Pancreas (tissue), 10 donors: ENCODE results near the gene HTRA1. TPM values are rescaled to one million over a fixed set of nuclear protein-coding genes. Genes with fewer than 3 reads are reported as not detected.

Source experiments
- ATAC-seq, 4 donors: fragments of 200-7000 bp; cut with Tn5 transposase; one replicate each; pipeline versions ENCODE4 v1.8.0 to v1.9.1; 2020; ENCODE audit warnings: mild to moderate bottlenecking in 4 of 4, moderate library complexity in 4 of 4
- DNase-seq, 6 donors: peaks; one replicate each; pipeline ENCODE4 v3.0.0-alpha.2; 2020
- FAIRE-seq: peaks from 2 replicates; lab custom pipeline; 2012; peaks lifted over from hg19 to GRCh38; lab: Jason Lieb, UNC
- H3K27ac ChIP-seq, 4 donors: fragments of 200-600 bp; sonication (generic); 1 replicate in 3 of 4; 2 replicates in 1 of 4; pipeline versions ENCODE4 v1.5.0 to v1.8.0; 2020
- H3K27me3 ChIP-seq, 4 donors: fragments of 200-600 bp; one replicate each; pipeline ENCODE4 v1.8.0; 2021
- H3K36me3 ChIP-seq, 3 donors: fragments of 200-600 bp; sonication (generic) in 1 of 3; one replicate each; pipeline versions ENCODE4 v1.5.0 to v1.8.0; 2020 to 2021
- H3K4me1 ChIP-seq, 3 donors: fragments of 200-600 bp; one replicate each; pipeline ENCODE4 v1.8.0; 2021
- H3K4me3 ChIP-seq, 4 donors: fragments of 200-600 bp; sonication (generic) in 2 of 4; one replicate each; pipeline versions ENCODE4 v1.5.0 to v1.8.0; 2020 to 2021
- H3K9me3 ChIP-seq, 4 donors: fragments of 200-600 bp; one replicate each; pipeline ENCODE4 v1.8.0; 2021
- WGBS, 2 donors: extraction: QIAGEN DNeasy Blood & Tissue Kit; methylation state at CpG; one replicate each; pipeline ENCODE4 v1.1.7; 2013; 5-methylcytosine and 5-hydroxymethylcytosine counted together
- intact Hi-C, 3 donors: fragments of 100-400 bp; cut with DNase I; formaldehyde crosslinking; loops; one replicate each; pipeline versions ENCODE4 v1.11.1 to v1.14.2; 2022
- polyA plus RNA-seq, 2 donors: library from polyadenylated mRNA; stranded (reverse); fragments of 200-250 nt; gene quantifications; one replicate each; pipeline ENCODE4 v1.2.3, GENCODE V29; 2013
- total RNA-seq, 6 donors: library from RNA; stranded (reverse); fragmentation: NEBNext Ultra II Directional in 4 of 6; extraction: Animal tissue kit (Norgen Biotek cat#: 25700) in 4 of 6; gene quantifications; one replicate each; pipeline versions ENCODE4 v1.2.1 to v1.2.4, GENCODE V29; 2021 to 2023
- TF ChIP-seq, protein P1 (sequence below), 4 donors: fragments of 200-600 bp; sonication (generic) in 3 of 4; IDR thresholded peaks; one replicate each; pipeline versions ENCODE4 v1.5.0 to v1.8.0; 2021; ENCODE audit warnings: antibody characterized with exemption in 4 of 4
- donor health status: healthy with polysubstance abuse.
- donor health status: DM: no; HTN: no; CAD: no; lungs with moderate emphysema.
- donor health status: DM: no; HTN: no; CAD: no.
- donor health status: control.
- donor health status: control.
- donor health status: Bipolar disorder and iron deficiency.
- donor health status: DM: yes; HTN: yes; CAD: no.
- donor health status: DM: no; HTN: no; CAD: no.
- donor health status: DM: no; HTN: no; CAD: no.
- donor health status: DM: yes; HTN: yes; CAD: no.

The HTRA1 gene
- total and polyA plus RNA-seq, 8 donors: 10.4 to 83.0 (median 20.8) TPM

DNA sequence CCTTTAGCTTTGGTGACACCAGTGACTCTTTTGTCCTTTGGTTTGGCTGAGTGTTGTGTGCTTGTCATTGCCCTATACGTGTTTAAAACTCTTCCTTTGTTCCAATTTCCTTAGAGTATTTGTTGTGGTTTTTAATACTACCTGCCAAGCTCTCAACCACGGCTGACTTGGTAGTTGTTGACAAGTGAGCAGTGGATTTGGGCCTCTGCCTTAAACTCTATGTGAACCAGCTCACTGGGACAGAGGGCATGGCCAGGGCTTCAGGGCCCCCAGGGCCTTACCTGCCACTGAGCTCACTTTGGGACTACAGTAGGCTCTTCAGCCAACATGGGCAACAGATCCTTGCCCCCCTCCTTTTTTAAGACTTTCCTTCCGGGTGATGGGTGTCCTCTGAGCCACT, 89.6 kb downstream of the HTRA1 start:
- TF ChIP-seq, protein P1, sequence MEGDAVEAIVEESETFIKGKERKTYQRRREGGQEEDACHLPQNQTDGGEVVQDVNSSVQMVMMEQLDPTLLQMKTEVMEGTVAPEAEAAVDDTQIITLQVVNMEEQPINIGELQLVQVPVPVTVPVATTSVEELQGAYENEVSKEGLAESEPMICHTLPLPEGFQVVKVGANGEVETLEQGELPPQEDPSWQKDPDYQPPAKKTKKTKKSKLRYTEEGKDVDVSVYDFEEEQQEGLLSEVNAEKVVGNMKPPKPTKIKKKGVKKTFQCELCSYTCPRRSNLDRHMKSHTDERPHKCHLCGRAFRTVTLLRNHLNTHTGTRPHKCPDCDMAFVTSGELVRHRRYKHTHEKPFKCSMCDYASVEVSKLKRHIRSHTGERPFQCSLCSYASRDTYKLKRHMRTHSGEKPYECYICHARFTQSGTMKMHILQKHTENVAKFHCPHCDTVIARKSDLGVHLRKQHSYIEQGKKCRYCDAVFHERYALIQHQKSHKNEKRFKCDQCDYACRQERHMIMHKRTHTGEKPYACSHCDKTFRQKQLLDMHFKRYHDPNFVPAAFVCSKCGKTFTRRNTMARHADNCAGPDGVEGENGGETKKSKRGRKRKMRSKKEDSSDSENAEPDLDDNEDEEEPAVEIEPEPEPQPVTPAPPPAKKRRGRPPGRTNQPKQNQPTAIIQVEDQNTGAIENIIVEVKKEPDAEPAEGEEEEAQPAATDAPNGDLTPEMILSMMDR (IDR thresholded peaks at IDR 0.05): no peak
- ATAC-seq: peak in 1 of 4 donors; percentile 13
- Histone ChIP-seq H3K36me3 (no peaks in the 10 kb centered on the region), H3K4me3 (no peak overlapping the region), H3K27ac (no peak overlapping the region), H3K27me3 (no peaks in the 10 kb centered on the region), H3K4me1 (no peaks in the 10 kb centered on the region), H3K9me3 (no peaks in the 10 kb centered on the region)
- intact Hi-C loops: no loop called here
- 68 to 76% methylated on average over 3 of the region's 3 CpGs for WGBS, 2 donors
- no peak for FAIRE-seq
- no peak for DNase-seq

- H3K4me3 ChIP-seq: no peak overlapping the region
- FAIRE-seq (no peak), DNase-seq (no peak), ATAC-seq (no peak)
- H3K36me3 ChIP-seq: no peaks in the 10 kb centered on the region
- no peak overlapping the region for H3K27ac ChIP-seq
- no peaks in the 10 kb centered on the region for H3K27me3 ChIP-seq
- H3K4me1 ChIP-seq: no peaks in the 10 kb centered on the region
- 76% methylated on average over 9 of the region's 9 CpGs for WGBS, 2 donors
- H3K9me3 ChIP-seq: no peaks in the 10 kb centered on the region
- intact Hi-C loops: no loop called here
- TF ChIP-seq, protein P1 (IDR thresholded peaks at IDR 0.05): no peak
Measured at GRCh38 chr10:122551450-122551849, 90.1 kb downstream of the HTRA1 start.

DNA sequence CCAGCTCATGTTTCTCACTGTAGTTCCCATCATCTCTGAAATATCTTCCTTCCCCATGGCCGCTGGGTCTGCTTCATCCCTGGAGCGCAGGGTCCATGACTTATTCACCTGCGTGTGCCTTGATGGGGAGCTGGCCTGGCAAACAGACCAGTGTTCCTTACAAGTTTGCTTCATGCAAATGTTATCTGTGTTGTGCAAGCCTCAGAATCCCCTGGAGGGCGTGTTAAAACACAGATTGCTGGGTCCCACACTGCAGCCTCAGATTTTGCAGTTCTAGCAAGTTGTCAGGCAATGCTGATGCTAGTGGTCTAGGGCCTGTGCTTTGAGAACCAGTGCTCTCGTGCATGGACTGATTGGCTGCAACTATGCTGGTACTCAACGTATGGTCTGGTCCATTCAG, 92.0 kb downstream of the HTRA1 start:
- 85 to 91% methylated on average over 6 of the region's 6 CpGs for WGBS, 2 donors
- ATAC-seq: no peak
- no peak for FAIRE-seq
- no peak for DNase-seq
- H3K4me3 ChIP-seq: no peak overlapping the region
- H3K27ac ChIP-seq: no peak overlapping the region
- TF ChIP-seq, protein P1 (IDR thresholded peaks at IDR 0.05): no peak
- intact Hi-C loops: no loop called here
- H3K27me3 ChIP-seq: no peaks in the 10 kb centered on the region
- H3K9me3 ChIP-seq: no peaks in the 10 kb centered on the region
- no peaks in the 10 kb centered on the region for H3K36me3 ChIP-seq
- no peaks in the 10 kb centered on the region for H3K4me1 ChIP-seq

DNA sequence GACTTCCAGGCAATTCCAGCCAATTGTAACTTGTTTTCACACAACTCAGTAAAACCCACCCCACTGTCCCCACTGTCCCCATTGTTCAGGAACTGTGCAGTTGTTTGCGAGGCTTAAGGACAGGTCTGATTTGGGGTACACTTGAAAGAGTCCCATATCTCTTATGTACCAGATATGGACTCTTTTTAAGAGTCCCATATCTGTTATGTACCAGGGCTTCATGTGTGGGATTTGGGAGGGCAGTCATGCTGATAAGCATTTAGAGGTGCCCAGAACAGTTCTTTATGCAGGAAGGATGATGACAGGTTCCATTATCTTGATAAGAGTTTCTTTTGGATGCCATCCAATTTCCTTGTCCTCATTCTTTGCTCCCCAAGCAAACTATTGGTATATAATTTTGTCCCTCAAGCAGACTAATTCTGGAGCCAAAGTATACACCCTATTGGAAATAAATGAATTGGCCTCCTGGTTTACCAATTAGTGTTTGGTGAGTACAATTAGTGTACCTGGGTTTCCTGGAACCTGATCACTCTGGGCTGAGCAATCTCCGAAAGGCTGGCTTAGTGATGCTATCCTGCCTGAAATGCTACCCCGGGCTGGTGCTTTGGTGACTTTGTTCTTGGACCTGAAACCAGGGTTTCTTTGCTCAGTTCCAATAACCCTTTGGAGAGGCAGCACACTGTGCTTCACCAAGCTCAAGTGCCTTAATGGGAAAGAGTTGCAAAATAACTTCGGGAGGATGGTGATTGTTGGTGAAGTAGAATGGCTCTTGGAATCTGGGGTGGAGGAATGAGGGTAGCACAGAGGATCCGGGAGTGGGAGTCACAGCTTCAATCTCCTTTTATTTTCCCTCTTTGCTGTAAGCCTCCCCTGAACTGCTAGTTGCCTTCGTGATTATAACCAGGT, 93.0 kb downstream of the HTRA1 start:
- no peaks in the 10 kb centered on the region for H3K9me3 ChIP-seq

More for the DNA sequence above, 93.0 kb downstream of the HTRA1 start:
- Histone ChIP-seq H3K4me1 (no peaks in the 10 kb centered on the region), H3K27me3 (no peaks in the 10 kb centered on the region), H3K4me3 (no peak overlapping the region), H3K36me3 (no peaks in the 10 kb centered on the region), H3K27ac (no peak overlapping the region)
- TF ChIP-seq, protein P1 (IDR thresholded peaks at IDR 0.05): no peak
- no peak for DNase-seq
- WGBS, 2 donors: 80 to 84% methylated on average over 6 of the region's 6 CpGs
- peak in 3 of 4 donors; percentile 8 to 20 (median 12) for ATAC-seq
- FAIRE-seq: no peak
- intact Hi-C loops: no loop called here
